NCI-H446 (cell line): Measurements from ENCODE around the gene WNT9B.

Source experiments
- DNase-seq, 2 experiments: peaks; one replicate each; lab custom pipeline; 2025; lab: John Stamatoyannopoulos, UW

Gene WNT9B

GRCh38 chr17:46851029-46851741, at the start of gene WNT9B:
Gene WNT9B, plus strand, starts transcription at chr17:46851583. Its CDS starts 56 bp downstream, at chr17:46851639.
- peak in 1 of 2 experiments; percentile 27 for DNase-seq

GRCh38 chr17:46802800-46803199, 48.6 kb upstream of the WNT9B start:
- no peak for DNase-seq

GRCh38 chr17:46803544-46803943, 47.8 kb upstream of the WNT9B start:
- no peak for DNase-seq

- DNase-seq: no peak
Observed at GRCh38 chr17:46805771-46806170, 45.6 kb upstream of the WNT9B start.

GRCh38 chr17:46809110-46809571, 42.2 kb upstream of the WNT9B start:
- DNase-seq: no peak

- no peak for DNase-seq
Observed at GRCh38 chr17:46810837-46811236, 40.5 kb upstream of the WNT9B start.

- peak in 1 of 2 experiments; percentile 11 for DNase-seq
Observed at GRCh38 chr17:46811978-46812583, 39.3 kb upstream of the WNT9B start.

GRCh38 chr17:46812624-46813318, 38.6 kb upstream of the WNT9B start:
- no peak for DNase-seq

GRCh38 chr17:46813920-46814319, 37.5 kb upstream of the WNT9B start:
- DNase-seq: no peak

GRCh38 chr17:46814446-46814845, 36.9 kb upstream of the WNT9B start:
- no peak for DNase-seq

- DNase-seq: no peak
Observed at GRCh38 chr17:46815474-46816353, 35.7 kb upstream of the WNT9B start.

- DNase-seq: no peak
Observed at GRCh38 chr17:46817151-46817900, 34.1 kb upstream of the WNT9B start.

- DNase-seq: no peak
Observed at GRCh38 chr17:46817901-46818209, 33.5 kb upstream of the WNT9B start.

- peak in 1 of 2 experiments; percentile 17 for DNase-seq
Observed at GRCh38 chr17:46818316-46818928, 33.0 kb upstream of the WNT9B start, which contains the start of gene WNT3. Gene WNT3, minus strand, starts transcription at chr17:46818692. Its CDS starts 95 bp downstream, at chr17:46818597.

GRCh38 chr17:46818929-46819859, 32.2 kb upstream of the WNT9B start:
- DNase-seq: no peak

- DNase-seq: no peak
Observed at GRCh38 chr17:46819906-46820351, 31.5 kb upstream of the WNT9B start.

GRCh38 chr17:46820592-46821450, 30.6 kb upstream of the WNT9B start:
- DNase-seq: no peak
